Thyroid gland (tissue), 4 donors: ENCODE data around the gene CYP46A1. TPM values are rescaled to one million over a fixed set of nuclear protein-coding genes. Genes with fewer than 3 reads are reported as not detected.

Experiments used
- DNase-seq, 2 donors: peaks; one replicate each; pipeline ENCODE4 v3.0.0-alpha.2; 2019
- H3K27ac ChIP-seq, 3 donors: fragments of 200-600 bp; sonication (generic); 1 replicate in 2 of 3; 2 replicates in 1 of 3; pipeline ENCODE4 v1.5.1; 2016 to 2019; ENCODE audit warnings: mild to moderate bottlenecking in 1 of 3, moderate library complexity in 1 of 3
- H3K27me3 ChIP-seq: fragments of 200-600 bp; sonication (generic); one replicate; pipeline ENCODE4 v1.5.1; 2019
- H3K36me3 ChIP-seq, 2 donors: fragments of 200-600 bp; sonication (generic); one replicate each; pipeline ENCODE4 v1.5.1; 2016 to 2019
- H3K4me1 ChIP-seq, 2 donors: fragments of 200-600 bp; sonication (generic); one replicate each; pipeline ENCODE4 v1.5.1; 2017 to 2019
- H3K4me3 ChIP-seq, 3 donors: fragments of 200-600 bp; sonication (generic); replicated peaks in 1 of 3; 1 replicate in 2 of 3; 2 replicates in 1 of 3; pipeline ENCODE4 v1.5.1; 2016; ENCODE audit warnings: mild to moderate bottlenecking in 1 of 3
- H3K9me3 ChIP-seq: fragments of 200-600 bp; sonication (generic); one replicate; pipeline ENCODE4 v1.5.1; 2017
- CTCF ChIP-seq, 6 experiments: fragments of 200-600 bp in 3 of 6; fragments of 450-650 bp in 3 of 6; sonication (generic) in 3 of 6; IDR thresholded peaks; one replicate each; pipeline ENCODE4 v1.5.1; 2016 to 2019; ENCODE audit warnings: antibody characterized with exemption in 6 of 6, mild to moderate bottlenecking in 2 of 6, inconsistent platforms in 1 of 6, moderate library complexity in 1 of 6
- POLR2A ChIP-seq, 2 donors: fragments of 450-650 bp; IDR thresholded peaks; one replicate each; pipeline ENCODE4 v1.6.1; 2017; ENCODE audit warnings: antibody characterized with exemption in 2 of 2, mild to moderate bottlenecking in 2 of 2, moderate library complexity in 1 of 2
- WGBS, 2 donors: methylation state at CpG; one replicate each; pipeline ENCODE4 v1.1.5; 2017; 5-methylcytosine and 5-hydroxymethylcytosine counted together
- intact Hi-C: fragments of 100-400 bp; cut with DNase I; formaldehyde crosslinking; loops from one replicate; pipeline ENCODE4 v1.15.1; 2023
- total RNA-seq, 4 donors: library from RNA; depleted of rRNA; stranded (reverse); fragments of >200 nt; gene quantifications; one replicate each; pipeline ENCODE4 v1.2.3, GENCODE V29; 2016

Gene CYP46A1
- total RNA-seq, 4 donors from 2014 or later: 0.54 to 5.2 (median 1.5) TPM

DNA sequence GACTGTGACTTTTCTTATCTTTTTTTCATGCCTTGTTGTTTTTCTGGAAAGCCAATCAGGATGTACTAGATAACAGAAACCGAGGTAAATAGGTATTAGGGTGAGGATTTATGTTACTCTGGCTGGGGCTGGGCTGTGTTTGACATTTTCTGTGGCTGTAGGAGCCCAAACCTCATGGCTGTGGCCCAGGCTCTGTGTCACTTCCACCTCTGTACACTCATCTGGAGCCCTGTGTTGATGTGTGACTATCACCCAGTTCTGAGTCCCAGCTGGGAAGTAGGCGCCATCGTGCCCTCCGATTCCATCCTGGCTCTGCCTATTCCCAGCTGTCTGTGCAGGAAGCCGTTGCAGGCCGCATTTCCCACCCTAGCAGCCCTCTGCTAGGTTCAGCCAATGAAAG, 40.8 kb upstream of the CYP46A1 start:
- H3K9me3 ChIP-seq: no peaks in the 10 kb centered on the region
- TF ChIP-seq CTCF (IDR thresholded peaks at IDR 0.05) (no peak), POLR2A (IDR thresholded peaks at IDR 0.05) (no peak)
- 65 to 74% methylated on average over 6 of the region's 6 CpGs for WGBS, 2 donors
- H3K36me3 ChIP-seq: no peaks in the 10 kb centered on the region
- H3K4me1 ChIP-seq: peaks cover 0 to 8% of the 10 kb centered on the region in 2 donors
- no peak overlapping the region for H3K4me3 ChIP-seq
- no peaks in the 10 kb centered on the region for H3K27me3 ChIP-seq
- intact Hi-C loops: no loop called here
- no peak overlapping the region for H3K27ac ChIP-seq
- no peak for DNase-seq

- no peaks in the 10 kb centered on the region for H3K9me3 ChIP-seq
- H3K27me3 ChIP-seq: no peaks in the 10 kb centered on the region
- H3K27ac ChIP-seq: no peak overlapping the region
- intact Hi-C loops: no loop called here
- H3K4me3 ChIP-seq: no peak overlapping the region
- peaks cover 0 to 8% of the 10 kb centered on the region in 2 donors for H3K4me1 ChIP-seq
- TF ChIP-seq POLR2A (IDR thresholded peaks at IDR 0.05) (no peak), CTCF (IDR thresholded peaks at IDR 0.05) (no peak)
- 89 to 93% methylated on average over 11 of the region's 11 CpGs for WGBS, 2 donors
- no peaks in the 10 kb centered on the region for H3K36me3 ChIP-seq
- no peak for DNase-seq
Observed at GRCh38 chr14:99644035-99644587, 40.0 kb upstream of the CYP46A1 start.

DNA sequence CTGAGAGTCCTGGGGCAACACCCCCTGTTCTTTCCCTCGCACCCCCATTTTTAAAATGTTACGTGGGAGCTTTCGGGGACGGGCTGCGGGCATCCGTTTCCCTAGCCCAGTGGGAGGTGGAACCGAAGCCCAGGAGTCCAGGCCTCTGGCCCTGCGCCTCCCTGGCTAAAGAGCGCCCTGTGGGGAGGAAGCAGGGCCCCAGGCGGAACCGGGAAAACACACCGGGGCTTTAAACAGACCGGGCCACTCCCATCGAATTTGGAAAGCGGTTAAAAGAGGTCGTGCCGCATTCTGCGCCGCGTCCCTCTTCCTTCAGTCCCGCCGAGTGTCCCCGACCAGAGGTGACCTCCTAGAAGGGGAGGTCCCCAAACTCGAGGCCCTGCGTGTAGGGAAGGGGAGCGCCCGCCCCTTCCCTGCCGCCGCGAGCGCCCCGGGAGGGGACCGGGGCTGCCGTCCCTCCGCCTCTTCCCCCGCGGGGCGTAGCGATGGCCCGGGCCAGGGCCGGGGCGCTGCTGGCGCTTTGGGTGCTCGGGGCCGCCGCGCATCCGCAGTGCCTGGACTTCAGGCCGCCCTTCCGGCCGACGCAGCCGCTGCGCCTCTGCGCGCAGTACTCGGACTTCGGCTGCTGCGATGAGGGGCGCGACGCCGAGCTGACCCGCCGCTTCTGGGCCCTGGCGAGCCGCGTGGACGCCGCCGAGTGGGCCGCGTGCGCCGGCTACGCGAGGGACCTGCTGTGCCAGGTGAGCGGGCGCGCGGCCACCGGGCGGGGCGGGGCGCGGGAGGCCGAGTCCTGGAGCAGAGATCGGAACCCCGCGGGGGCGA, 39.2 kb upstream of the CYP46A1 start, which contains the start of gene HHIPL1:
TSS of gene HHIPL1 (plus strand) at position 407 of the 822 bp plus-strand sequence. CDS start at position 486, 79 bp downstream.
- H3K27me3 ChIP-seq: no peaks in the 10 kb centered on the region
- H3K9me3 ChIP-seq: no peaks in the 10 kb centered on the region
- TF ChIP-seq POLR2A (IDR thresholded peaks at IDR 0.05) (no peak), CTCF (IDR thresholded peaks at IDR 0.05) (no peak)
- 25 to 35% methylated on average over 10 to 18 of the region's 91 CpGs for WGBS, 2 donors
- H3K4me3 ChIP-seq: peak within 1 kb of the TSS in 2 of 3 donors; percentile 26 to 46
- H3K36me3 ChIP-seq: no peaks in the 10 kb centered on the region
- peak in 1 of 2 donors; percentile 17 for DNase-seq
- no peak within 1 kb of the TSS for H3K27ac ChIP-seq
- intact Hi-C loops: no loop called here
- H3K4me1 ChIP-seq: peaks cover 0 to 8% of the 10 kb centered on the region in 2 donors

DNA sequence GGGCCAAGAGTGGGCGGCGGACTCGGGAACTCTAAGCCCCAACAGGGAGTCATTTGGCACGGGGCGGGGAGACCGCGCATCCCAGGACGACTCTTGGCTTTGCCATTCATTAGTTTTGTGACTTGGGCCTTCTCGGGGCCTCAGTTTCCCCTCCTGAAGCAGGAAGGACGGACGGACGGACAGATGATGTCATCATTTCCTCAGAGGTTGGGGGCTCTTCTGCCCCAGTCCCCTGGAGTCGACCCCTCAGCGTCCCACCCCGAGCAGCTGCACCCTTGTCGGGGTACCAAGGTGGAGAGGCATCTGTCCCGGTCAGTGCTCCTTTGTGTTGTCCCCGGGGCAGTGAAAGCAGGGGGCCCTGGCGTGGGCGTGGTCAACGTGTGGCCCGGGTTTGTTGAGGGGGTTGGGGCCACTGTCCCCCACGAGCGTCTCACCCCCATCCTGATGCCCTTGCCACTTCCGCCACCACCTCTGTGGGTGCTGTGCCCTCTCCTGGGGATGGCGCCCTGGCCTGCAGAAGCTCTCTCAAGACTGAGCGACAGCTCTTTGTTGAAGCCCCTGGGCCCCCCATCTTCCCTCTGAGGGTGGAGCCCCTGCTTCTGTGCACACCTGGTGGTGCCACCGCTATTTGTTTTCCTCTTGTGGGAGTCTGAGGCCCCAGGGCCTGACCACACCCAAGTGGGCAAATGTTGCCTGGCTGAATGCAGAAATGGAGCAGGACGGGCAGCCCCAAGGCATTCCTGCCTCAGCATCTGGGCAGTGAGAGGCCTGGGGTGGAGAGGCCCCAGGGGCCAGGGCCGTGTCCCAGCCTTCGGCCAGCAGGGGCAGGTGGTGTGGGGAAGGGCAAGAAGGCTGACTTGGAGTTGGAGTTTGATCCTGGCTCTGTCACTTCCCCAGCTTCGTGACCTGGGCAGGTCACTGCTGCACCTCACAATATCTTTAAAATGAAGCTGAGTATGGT, 38.3 kb upstream of the CYP46A1 start:
- no peaks in the 10 kb centered on the region for H3K36me3 ChIP-seq
- intact Hi-C loops: no loop called here
- 60 to 72% methylated on average over 6 to 22 of the region's 32 CpGs for WGBS, 2 donors
- no peak for TF ChIP-seq CTCF (IDR thresholded peaks at IDR 0.05)
- peaks cover 0 to 8% of the 10 kb centered on the region in 2 donors for H3K4me1 ChIP-seq
- no peak for DNase-seq
- H3K27ac ChIP-seq: no peak overlapping the region
- peak overlapping the region in 1 of 3 donors; percentile 46 for H3K4me3 ChIP-seq
- H3K9me3 ChIP-seq: no peaks in the 10 kb centered on the region
- no peaks in the 10 kb centered on the region for H3K27me3 ChIP-seq
